Activated CD8-positive, alpha-beta memory T cell treated with anti-CD3 and anti-CD28 coated beads, Interleukin-2, amount 50 U/mL, for 24 hours (primary cell): ENCODE measurements around the gene TLX2.

Experiments used
- DNase-seq: peaks from one replicate; pipeline ENCODE4 v3.0.0-alpha.2; 2020; ENCODE audit errors: extremely low read depth

Gene TLX2

GRCh38 chr2:74496997-74497776 lies 17.1 kb upstream of the TLX2 start:
- DNase-seq: no peak

- no peak for DNase-seq
Measured at GRCh38 chr2:74497777-74498499, 16.3 kb upstream of the TLX2 start.

- DNase-seq: no peak
Measured at GRCh38 chr2:74498500-74499266, 15.6 kb upstream of the TLX2 start.

- no peak for DNase-seq
Measured at GRCh38 chr2:74499267-74499939, 14.8 kb upstream of the TLX2 start, which contains the start of gene LBX2. LBX2 (minus strand) TSS chr2:74499603; CDS start chr2:74499537, 66 bp downstream.

- DNase-seq: no peak
Measured at GRCh38 chr2:74499940-74500577, 14.2 kb upstream of the TLX2 start.

GRCh38 chr2:74500578-74500946 lies 13.7 kb upstream of the TLX2 start:
- DNase-seq: no peak

- DNase-seq: no peak
Measured at GRCh38 chr2:74501335-74502071, 12.7 kb upstream of the TLX2 start.

- DNase-seq: no peak
Measured at GRCh38 chr2:74502147-74502719, 12.0 kb upstream of the TLX2 start.

GRCh38 chr2:74502720-74503505 lies 11.3 kb upstream of the TLX2 start:
- no peak for DNase-seq

GRCh38 chr2:74503506-74504475 lies 10.5 kb upstream of the TLX2 start:
- DNase-seq: no peak

- DNase-seq: no peak
Measured at GRCh38 chr2:74504591-74504990, 9.7 kb upstream of the TLX2 start.

- DNase-seq: no peak
Measured at GRCh38 chr2:74505448-74506246, 8.6 kb upstream of the TLX2 start.

- DNase-seq: peak; percentile 94
Measured at GRCh38 chr2:74507145-74507925, 6.9 kb upstream of the TLX2 start, which contains the start of gene PCGF1. PCGF1 (minus strand) TSS chr2:74507695; CDS start chr2:74507668, 27 bp downstream.

- DNase-seq: no peak
Measured at GRCh38 chr2:74507926-74508520, 6.2 kb upstream of the TLX2 start.

GRCh38 chr2:74510272-74510671 lies 4.0 kb upstream of the TLX2 start:
- DNase-seq: no peak
